Lung (tissue), 12 donors: ENCODE data around the gene MYO3B. TPM values are rescaled to one million over a fixed set of nuclear protein-coding genes. Genes with fewer than 3 reads are reported as not detected.

Experiments
- ATAC-seq: fragments of 200-7000 bp; cut with Tn5 transposase; one replicate; pipeline ENCODE4 v1.9.1; 2020; ENCODE audit warnings: moderate number of reproducible peaks; ENCODE audit not compliant: insufficient read depth, low FRiP score
- DNase-seq, 3 donors: peaks; one replicate each; pipeline ENCODE4 v3.0.0-alpha.2; 2013 to 2017
- H3K27ac ChIP-seq, 2 donors: one replicate each; pipeline ENCODE4 v1.5.1; 2013; ENCODE audit warnings: mild to moderate bottlenecking in 2 of 2, moderate library complexity in 2 of 2, control low read depth in 1 of 2, inconsistent platforms in 1 of 2, low read depth in 1 of 2, low read length in 1 of 2
- H3K27me3 ChIP-seq, 3 donors: one replicate each; pipeline ENCODE4 v1.5.1; 2013; ENCODE audit warnings: low read length in 2 of 3; ENCODE audit not compliant: control insufficient read depth in 3 of 3, insufficient read depth in 3 of 3
- H3K36me3 ChIP-seq, 4 donors: one replicate each; pipeline ENCODE4 v1.5.1; 2013; ENCODE audit warnings: low read length in 4 of 4, mild to moderate bottlenecking in 1 of 4, moderate library complexity in 1 of 4; ENCODE audit not compliant: control insufficient read depth in 4 of 4, insufficient read depth in 4 of 4
- H3K4me1 ChIP-seq, 5 donors: one replicate each; pipeline ENCODE4 v1.5.1; 2013; ENCODE audit warnings: low read length in 5 of 5, mild to moderate bottlenecking in 2 of 5, moderate library complexity in 1 of 5; ENCODE audit not compliant: control insufficient read depth in 5 of 5, insufficient read depth in 5 of 5
- H3K4me3 ChIP-seq: one replicate; pipeline ENCODE4 v1.5.1; 2013; ENCODE audit warnings: mild to moderate bottlenecking, control low read depth, moderate library complexity
- H3K9ac ChIP-seq, 2 donors: one replicate each; pipeline ENCODE4 v1.5.1; 2013; ENCODE audit warnings: low read length in 2 of 2, control low read depth in 1 of 2; ENCODE audit not compliant: insufficient read depth in 1 of 2
- H3K9me3 ChIP-seq, 4 donors: one replicate each; pipeline ENCODE4 v1.5.1; 2013; ENCODE audit warnings: low read length in 3 of 4, mild to moderate bottlenecking in 1 of 4, moderate library complexity in 1 of 4; ENCODE audit not compliant: control insufficient read depth in 4 of 4, insufficient read depth in 3 of 4
- CTCF ChIP-seq: IDR thresholded peaks from 2 replicates; pipeline ENCODE4 v1.5.1; 2012; ENCODE audit warnings: mild to moderate bottlenecking; ENCODE audit errors: control extremely low read depth, extremely low read depth
- WGBS, 2 donors: extraction: QIAGEN DNeasy Blood & Tissue Kit; methylation state at CpG; one replicate each; pipeline ENCODE4 v1.1.7; 2013; 5-methylcytosine and 5-hydroxymethylcytosine counted together
- polyA plus RNA-seq, 2 donors: library from polyadenylated mRNA; stranded (reverse); fragments of 200-250 nt; gene quantifications; one replicate each; pipeline ENCODE4 v1.2.1, GENCODE V29; 2013
- total RNA-seq, 2 donors: library from RNA; depleted of rRNA in 1 of 2; stranded (reverse); fragments of >200 nt in 1 of 2; gene quantifications; one replicate each; pipeline ENCODE4 v1.2.1, GENCODE V29; 2014 to 2021
- donor health status: control.
- donor health status: control.
- donor health status: Bipolar disorder and iron deficiency.
- donor health status: healthy.
- donor health status: DM: yes; HTN: yes; CAD: no.

MYO3B gene
- total and polyA plus RNA-seq, 4 donors, result 0.03 to 0.82 (median 0.05) TPM; not detected in 1

GRCh38 chr2:170181602-170182001 is 3.7 kb downstream of the MYO3B start:
- no peak for DNase-seq
- TF ChIP-seq CTCF, result no peak
- Histone ChIP-seq H3K4me3 (no peak overlapping the region), H3K27me3 (no peaks in the 10 kb centered on the region), H3K9ac (no peak overlapping the region), H3K4me1 (no peaks in the 10 kb centered on the region), H3K36me3 (no peaks in the 10 kb centered on the region), H3K9me3 (no peaks in the 10 kb centered on the region), H3K27ac (no peak overlapping the region)
- 92 to 93% methylated on average over 5 of the region's 5 CpGs for WGBS, 2 donors
- ATAC-seq, result no peak

GRCh38 chr2:170185319-170185718 is 7.4 kb downstream of the MYO3B start:
- ATAC-seq (no peak), DNase-seq (no peak)
- Histone ChIP-seq H3K36me3 (no peaks in the 10 kb centered on the region), H3K27me3 (no peaks in the 10 kb centered on the region), H3K27ac (no peak overlapping the region), H3K9me3 (peaks cover 0 to 3% (median 1%) of the 10 kb centered on the region in 4 donors), H3K4me3 (no peak overlapping the region), H3K9ac (no peak overlapping the region), H3K4me1 (no peaks in the 10 kb centered on the region)
- no peak for TF ChIP-seq CTCF

- Histone ChIP-seq H3K4me3 (no peak overlapping the region), H3K36me3 (no peaks in the 10 kb centered on the region), H3K9me3 (peaks cover 0 to 13% (median 1%) of the 10 kb centered on the region in 4 donors), H3K4me1 (no peaks in the 10 kb centered on the region), H3K27ac (no peak overlapping the region), H3K9ac (no peak overlapping the region), H3K27me3 (no peaks in the 10 kb centered on the region)
- ATAC-seq (no peak), DNase-seq (no peak)
- no peak for TF ChIP-seq CTCF
Measured at GRCh38 chr2:170189757-170190156, 11.8 kb downstream of the MYO3B start.

- no peak overlapping the region for H3K27ac ChIP-seq
- no peaks in the 10 kb centered on the region for H3K36me3 ChIP-seq
- ATAC-seq (no peak), DNase-seq (no peak)
- no peaks in the 10 kb centered on the region for H3K27me3 ChIP-seq
- no peaks in the 10 kb centered on the region for H3K4me1 ChIP-seq
- no peak overlapping the region for H3K4me3 ChIP-seq
- H3K9me3 ChIP-seq, result peaks cover 0 to 13% (median 1%) of the 10 kb centered on the region in 4 donors
- no peak for TF ChIP-seq CTCF
- H3K9ac ChIP-seq, result no peak overlapping the region
Measured at GRCh38 chr2:170190172-170190571, 12.2 kb downstream of the MYO3B start.
